ENCODE results near the gene AXIN2.

AXIN2 gene

GRCh38 chr17:65515959-65516948 is 45.2 kb downstream of the AXIN2 start:
- H3K27me3 ChIP-seq (replicated peaks; ENCODE audit: control insufficient read depth, insufficient read depth, low read length), result peaks cover 2% of the 10 kb centered on the region
- H3K36me3 ChIP-seq (ENCODE audit: control insufficient read depth, insufficient read depth, low read length), result no peaks in the 10 kb centered on the region
- no peak for TF ChIP-seq CTCF (IDR thresholded peaks at IDR 0.05; ENCODE audit: insufficient read depth, low read length, poor library complexity, severe bottlenecking)
- DNase-seq (ENCODE audit: extremely low read depth, insufficient read length), result no peak
- H3K4me3 ChIP-seq (replicated peaks; ENCODE audit: low read depth, low read length), result no peak overlapping the region

GRCh38 chr17:65515512-65515911 is 45.9 kb downstream of the AXIN2 start:
- DNase-seq (ENCODE audit: extremely low read depth, insufficient read length), result no peak
- no peak for TF ChIP-seq CTCF (IDR thresholded peaks at IDR 0.05; ENCODE audit: insufficient read depth, low read length, poor library complexity, severe bottlenecking)
- Histone ChIP-seq H3K36me3 (ENCODE audit: control insufficient read depth, insufficient read depth, low read length) (no peaks in the 10 kb centered on the region), H3K4me3 (replicated peaks; ENCODE audit: low read depth, low read length) (no peak overlapping the region), H3K27me3 (replicated peaks; ENCODE audit: control insufficient read depth, insufficient read depth, low read length) (peaks cover 2% of the 10 kb centered on the region)

- no peak for TF ChIP-seq CTCF (IDR thresholded peaks at IDR 0.05; ENCODE audit: insufficient read depth, low read length, poor library complexity, severe bottlenecking)
- no peak for DNase-seq (ENCODE audit: extremely low read depth, insufficient read length)
- Histone ChIP-seq H3K36me3 (ENCODE audit: control insufficient read depth, insufficient read depth, low read length) (no peaks in the 10 kb centered on the region), H3K4me3 (replicated peaks; ENCODE audit: low read depth, low read length) (no peak overlapping the region), H3K27me3 (replicated peaks; ENCODE audit: control insufficient read depth, insufficient read depth, low read length) (peaks cover 2% of the 10 kb centered on the region)
Measured at GRCh38 chr17:65514541-65514940, 46.9 kb downstream of the AXIN2 start.

- TF ChIP-seq CTCF (IDR thresholded peaks at IDR 0.05; ENCODE audit: insufficient read depth, low read length, poor library complexity, severe bottlenecking), result no peak
- Histone ChIP-seq H3K4me3 (replicated peaks; ENCODE audit: low read depth, low read length) (no peak overlapping the region), H3K27me3 (replicated peaks; ENCODE audit: control insufficient read depth, insufficient read depth, low read length) (peaks cover 2% of the 10 kb centered on the region), H3K36me3 (ENCODE audit: control insufficient read depth, insufficient read depth, low read length) (no peaks in the 10 kb centered on the region)
- no peak for DNase-seq (ENCODE audit: extremely low read depth, insufficient read length)
Measured at GRCh38 chr17:65514082-65514481, 47.4 kb downstream of the AXIN2 start.

- no peaks in the 10 kb centered on the region; the same call in 1 of the 2 replicates for H3K27me3 ChIP-seq (replicated peaks; ENCODE audit: control insufficient read depth, insufficient read depth, low read length)
- DNase-seq (ENCODE audit: extremely low read depth, insufficient read length), result no peak
- TF ChIP-seq CTCF (IDR thresholded peaks at IDR 0.05; ENCODE audit: insufficient read depth, low read length, poor library complexity, severe bottlenecking), result no peak
- H3K36me3 ChIP-seq (ENCODE audit: control insufficient read depth, insufficient read depth, low read length), result no peaks in the 10 kb centered on the region
- H3K4me3 ChIP-seq (replicated peaks; ENCODE audit: low read depth, low read length), result no peak overlapping the region
Measured at GRCh38 chr17:65511316-65511715, 50.1 kb downstream of the AXIN2 start.

All from GM06990 (cell line).